Ishikawa (cell line): Measurements from ENCODE around the gene RARB.

Source experiments
- CEBPB ChIP-seq: IDR thresholded peaks from 2 replicates; pipeline ENCODE4 v1.6.1; 2012
- CREB1 ChIP-seq: IDR thresholded peaks from 2 replicates; pipeline ENCODE4 v1.6.1; 2012; ENCODE audit warnings: low read depth
- EGR1 ChIP-seq: IDR thresholded peaks from 2 replicates; pipeline ENCODE4 v1.6.1; 2012
- EP300 ChIP-seq: IDR thresholded peaks from 2 replicates; pipeline ENCODE4 v1.6.1; 2012; ENCODE audit warnings: borderline replicate concordance
- FOXM1 ChIP-seq: IDR thresholded peaks from 2 replicates; pipeline ENCODE4 v1.6.1; 2012; ENCODE audit warnings: low read depth, borderline replicate concordance
- MAX ChIP-seq: IDR thresholded peaks from 2 replicates; pipeline ENCODE4 v1.6.1; 2012
- NFIC ChIP-seq: IDR thresholded peaks from 2 replicates; pipeline ENCODE4 v1.6.1; 2012
- RAD21 ChIP-seq: IDR thresholded peaks from 2 replicates; pipeline ENCODE4 v1.6.1; 2012; ENCODE audit warnings: low read depth
- TAF1 ChIP-seq: IDR thresholded peaks from 2 replicates; pipeline ENCODE4 v1.6.1; 2012; ENCODE audit warnings: low read depth, mild to moderate bottlenecking
- TCF12 ChIP-seq: IDR thresholded peaks from 2 replicates; pipeline ENCODE4 v1.6.1; 2012; ENCODE audit warnings: low read depth
- TEAD4 ChIP-seq: IDR thresholded peaks from 2 replicates; pipeline ENCODE4 v1.6.1; 2012
- USF1 ChIP-seq: IDR thresholded peaks from 2 replicates; pipeline ENCODE4 v1.6.1; 2012
- YY1 ChIP-seq: IDR thresholded peaks from 2 replicates; pipeline ENCODE4 v1.6.1; 2012; ENCODE audit warnings: low read depth
- ZBTB7A ChIP-seq: IDR thresholded peaks from 2 replicates; pipeline ENCODE4 v1.6.1; 2012; ENCODE audit warnings: low read depth
- TF ChIP-seq, protein P1 (sequence below): IDR thresholded peaks from 2 replicates; pipeline ENCODE4 v1.6.1; 2012; ENCODE audit warnings: low read depth, mild to moderate bottlenecking

RARB gene

GRCh38 chr3:25445731-25446130, 17.7 kb downstream of the RARB start:
- TF ChIP-seq USF1: no peak
- TF ChIP-seq RAD21: no peak
- no peak for TF ChIP-seq ZBTB7A
- TF ChIP-seq, protein P1, sequence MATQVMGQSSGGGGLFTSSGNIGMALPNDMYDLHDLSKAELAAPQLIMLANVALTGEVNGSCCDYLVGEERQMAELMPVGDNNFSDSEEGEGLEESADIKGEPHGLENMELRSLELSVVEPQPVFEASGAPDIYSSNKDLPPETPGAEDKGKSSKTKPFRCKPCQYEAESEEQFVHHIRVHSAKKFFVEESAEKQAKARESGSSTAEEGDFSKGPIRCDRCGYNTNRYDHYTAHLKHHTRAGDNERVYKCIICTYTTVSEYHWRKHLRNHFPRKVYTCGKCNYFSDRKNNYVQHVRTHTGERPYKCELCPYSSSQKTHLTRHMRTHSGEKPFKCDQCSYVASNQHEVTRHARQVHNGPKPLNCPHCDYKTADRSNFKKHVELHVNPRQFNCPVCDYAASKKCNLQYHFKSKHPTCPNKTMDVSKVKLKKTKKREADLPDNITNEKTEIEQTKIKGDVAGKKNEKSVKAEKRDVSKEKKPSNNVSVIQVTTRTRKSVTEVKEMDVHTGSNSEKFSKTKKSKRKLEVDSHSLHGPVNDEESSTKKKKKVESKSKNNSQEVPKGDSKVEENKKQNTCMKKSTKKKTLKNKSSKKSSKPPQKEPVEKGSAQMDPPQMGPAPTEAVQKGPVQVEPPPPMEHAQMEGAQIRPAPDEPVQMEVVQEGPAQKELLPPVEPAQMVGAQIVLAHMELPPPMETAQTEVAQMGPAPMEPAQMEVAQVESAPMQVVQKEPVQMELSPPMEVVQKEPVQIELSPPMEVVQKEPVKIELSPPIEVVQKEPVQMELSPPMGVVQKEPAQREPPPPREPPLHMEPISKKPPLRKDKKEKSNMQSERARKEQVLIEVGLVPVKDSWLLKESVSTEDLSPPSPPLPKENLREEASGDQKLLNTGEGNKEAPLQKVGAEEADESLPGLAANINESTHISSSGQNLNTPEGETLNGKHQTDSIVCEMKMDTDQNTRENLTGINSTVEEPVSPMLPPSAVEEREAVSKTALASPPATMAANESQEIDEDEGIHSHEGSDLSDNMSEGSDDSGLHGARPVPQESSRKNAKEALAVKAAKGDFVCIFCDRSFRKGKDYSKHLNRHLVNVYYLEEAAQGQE: no peak

GRCh38 chr3:25447285-25447684, 19.2 kb downstream of the RARB start:
- TF ChIP-seq FOXM1 (no peak), CEBPB (no peak), EGR1 (no peak), TEAD4 (no peak), YY1 (no peak), ZBTB7A (no peak), MAX (no peak), EP300 (no peak), TCF12 (no peak), CREB1 (no peak), USF1 (no peak), RAD21 (no peak), TAF1 (no peak), NFIC (no peak)
- TF ChIP-seq, protein P1: no peak

GRCh38 chr3:25447925-25448324, 19.9 kb downstream of the RARB start:
- no peak for TF ChIP-seq TEAD4
- no peak for TF ChIP-seq FOXM1
- no peak for TF ChIP-seq TAF1
- TF ChIP-seq EGR1: no peak
- TF ChIP-seq RAD21: no peak
- TF ChIP-seq CEBPB: no peak
- TF ChIP-seq NFIC: no peak
- TF ChIP-seq, protein P1: no peak
- TF ChIP-seq USF1: no peak

GRCh38 chr3:25448750-25449692, 21.0 kb downstream of the RARB start:
- peak; percentile 84 for TF ChIP-seq NFIC
- TF ChIP-seq TEAD4: peak; percentile 43; the same call in 1 of the 2 replicates
- TF ChIP-seq ZBTB7A: no peak
- peak; percentile 42; the same call in 1 of the 2 replicates for TF ChIP-seq YY1
- TF ChIP-seq CEBPB: peak; percentile 78
